ENCODE measurements around the gene ANTXR1. TPM values are rescaled to one million over a fixed set of nuclear protein-coding genes. Genes with fewer than 3 reads are reported as not detected.

Gene ANTXR1
- total RNA-seq, 1 donor from 2014 or later: 144 TPM

GRCh38 chr2:69090820-69091219, 77.8 kb downstream of the ANTXR1 start:
- peaks cover 7% of the 10 kb centered on the region for H3K4me1 Mint-ChIP-seq
- no peak overlapping the region for H3K4me3 Mint-ChIP-seq
- no peaks in the 10 kb centered on the region for H3K27me3 Mint-ChIP-seq (ENCODE audit: low read depth)
- peaks cover 46% of the 10 kb centered on the region for H3K36me3 Mint-ChIP-seq
- no peak overlapping the region for H3K27ac Mint-ChIP-seq
- no peak for TF ChIP-seq CTCF (IDR thresholded peaks at IDR 0.05; ENCODE audit: unreplicated experiment)
- no peak for DNase-seq (ENCODE audit: low spot score in 2 of 2, unreplicated experiment in 2 of 2)
- H3K9me3 Mint-ChIP-seq: no peaks in the 10 kb centered on the region

- DNase-seq (ENCODE audit: low spot score in 2 of 2, unreplicated experiment in 2 of 2): no peak
- Mint-ChIP-seq H3K9me3 (no peaks in the 10 kb centered on the region), H3K27ac (no peak overlapping the region), H3K27me3 (ENCODE audit: low read depth) (no peaks in the 10 kb centered on the region), H3K36me3 (peaks cover 43% of the 10 kb centered on the region), H3K4me1 (peaks cover 4% of the 10 kb centered on the region), H3K4me3 (no peak overlapping the region)
- no peak for TF ChIP-seq CTCF (IDR thresholded peaks at IDR 0.05; ENCODE audit: unreplicated experiment)
Measured at GRCh38 chr2:69092857-69093256, 79.9 kb downstream of the ANTXR1 start.

GRCh38 chr2:69095305-69095704, 82.3 kb downstream of the ANTXR1 start:
- Mint-ChIP-seq H3K4me3 (no peak overlapping the region), H3K36me3 (peaks cover 51% of the 10 kb centered on the region), H3K4me1 (peaks cover 7% of the 10 kb centered on the region), H3K27ac (peak overlapping the region; percentile 44), H3K9me3 (no peaks in the 10 kb centered on the region), H3K27me3 (ENCODE audit: low read depth) (no peaks in the 10 kb centered on the region)
- no peak for DNase-seq (ENCODE audit: low spot score in 2 of 2, unreplicated experiment in 2 of 2)
- TF ChIP-seq CTCF (IDR thresholded peaks at IDR 0.05; ENCODE audit: unreplicated experiment): no peak

GRCh38 chr2:69096326-69097095, 83.5 kb downstream of the ANTXR1 start:
- Mint-ChIP-seq H3K27ac (no peak overlapping the region), H3K36me3 (peaks cover 45% of the 10 kb centered on the region), H3K27me3 (ENCODE audit: low read depth) (no peaks in the 10 kb centered on the region), H3K4me1 (peaks cover 7% of the 10 kb centered on the region), H3K9me3 (no peaks in the 10 kb centered on the region), H3K4me3 (no peak overlapping the region)
- DNase-seq (ENCODE audit: low spot score in 2 of 2, unreplicated experiment in 2 of 2): no peak
- TF ChIP-seq CTCF (IDR thresholded peaks at IDR 0.05; ENCODE audit: unreplicated experiment): no peak

GRCh38 chr2:69097148-69097610, 84.2 kb downstream of the ANTXR1 start:
- Mint-ChIP-seq H3K4me3 (no peak overlapping the region), H3K36me3 (peaks cover 45% of the 10 kb centered on the region), H3K27ac (no peak overlapping the region), H3K27me3 (ENCODE audit: low read depth) (no peaks in the 10 kb centered on the region), H3K4me1 (peaks cover 7% of the 10 kb centered on the region), H3K9me3 (no peaks in the 10 kb centered on the region)
- no peak for TF ChIP-seq CTCF (IDR thresholded peaks at IDR 0.05; ENCODE audit: unreplicated experiment)
- no peak for DNase-seq (ENCODE audit: low spot score in 2 of 2, unreplicated experiment in 2 of 2)
